ENCODE measurements around the gene SERPINA1.

The SERPINA1 gene

GRCh38 chr14:94345344-94346064 is 42.9 kb downstream of the SERPINA1 start:
- no peak for DNase-seq

GRCh38 chr14:94344389-94344788 is 44.0 kb downstream of the SERPINA1 start:
- DNase-seq = no peak

GRCh38 chr14:94343238-94344005 is 45.0 kb downstream of the SERPINA1 start:
- no peak for DNase-seq

- no peak for DNase-seq
Observed at GRCh38 chr14:94342334-94342934, 46.0 kb downstream of the SERPINA1 start.

DNA sequence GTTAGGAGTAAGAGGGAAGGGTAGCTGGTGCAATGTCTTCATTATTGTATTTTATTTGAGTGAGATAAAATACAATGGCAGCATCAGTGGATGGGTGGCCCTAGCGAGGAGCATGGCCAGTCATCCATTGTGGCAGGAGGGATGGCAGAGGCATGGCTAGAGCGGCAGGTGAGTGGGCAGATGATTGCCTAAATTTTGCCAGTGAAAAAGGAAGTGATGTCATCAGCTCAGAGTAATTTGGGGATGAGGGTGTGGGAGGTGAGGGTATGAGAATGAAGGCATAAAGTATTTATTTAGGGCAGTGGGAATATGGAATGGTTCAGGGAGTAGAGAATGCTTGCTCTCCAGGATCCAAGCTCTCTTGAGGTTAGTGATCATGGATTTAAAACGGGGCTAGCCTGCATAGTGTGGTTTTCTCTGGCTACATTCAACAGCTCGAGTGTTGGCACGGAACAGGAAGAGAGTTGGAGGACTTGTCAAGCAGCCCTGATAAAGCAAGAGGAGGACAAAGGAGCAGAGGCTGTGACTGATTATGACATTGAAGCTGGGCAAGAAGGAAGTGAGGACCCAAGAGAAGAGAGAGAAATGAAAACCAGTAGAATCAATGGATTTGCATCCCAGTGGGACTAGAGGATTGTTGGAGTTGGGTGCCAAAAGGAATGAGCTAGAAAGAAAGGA is 46.6 kb downstream of the SERPINA1 start:
- DNase-seq = no peak

GRCh38 chr14:94340533-94340932 is 47.9 kb downstream of the SERPINA1 start:
- no peak for DNase-seq

DNA sequence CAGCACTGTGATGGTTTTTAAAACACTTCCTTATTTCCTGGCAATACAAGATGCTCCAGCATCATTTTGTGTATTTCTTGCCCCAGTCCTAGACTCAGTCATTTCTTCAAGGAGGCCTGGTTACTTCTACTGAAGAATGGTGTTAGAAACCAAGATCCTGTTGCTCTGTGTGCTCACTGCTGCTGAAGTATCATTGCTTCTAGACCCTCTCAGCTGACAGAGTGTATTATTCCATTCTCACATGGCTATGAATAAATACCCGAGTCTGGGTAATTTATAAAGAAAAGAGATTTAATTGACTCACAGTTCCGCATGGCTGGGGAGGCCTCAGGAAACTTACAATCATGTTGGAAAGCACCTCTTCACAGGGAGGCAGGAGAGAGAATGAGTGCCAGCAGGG is 50.4 kb downstream of the SERPINA1 start:
- no peak for DNase-seq

DNA sequence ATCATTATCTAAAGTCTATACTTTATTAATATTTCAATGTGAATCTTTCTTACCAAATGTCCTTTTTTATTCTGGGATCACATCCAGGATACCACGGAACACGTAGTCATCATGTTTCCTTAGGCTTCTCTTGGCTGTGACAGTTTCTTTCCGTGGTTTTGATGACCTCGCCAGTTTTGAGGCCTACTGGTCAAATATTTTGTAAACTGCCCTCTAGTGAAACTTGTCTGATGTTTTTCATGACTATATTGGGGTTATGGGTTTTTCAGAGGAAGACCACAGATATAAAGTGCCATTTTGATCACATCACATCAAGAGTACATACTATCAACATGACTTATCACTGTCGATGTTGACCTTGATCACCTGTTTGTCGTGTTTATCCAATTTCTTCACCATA is 51.1 kb downstream of the SERPINA1 start:
- DNase-seq = no peak

DNA sequence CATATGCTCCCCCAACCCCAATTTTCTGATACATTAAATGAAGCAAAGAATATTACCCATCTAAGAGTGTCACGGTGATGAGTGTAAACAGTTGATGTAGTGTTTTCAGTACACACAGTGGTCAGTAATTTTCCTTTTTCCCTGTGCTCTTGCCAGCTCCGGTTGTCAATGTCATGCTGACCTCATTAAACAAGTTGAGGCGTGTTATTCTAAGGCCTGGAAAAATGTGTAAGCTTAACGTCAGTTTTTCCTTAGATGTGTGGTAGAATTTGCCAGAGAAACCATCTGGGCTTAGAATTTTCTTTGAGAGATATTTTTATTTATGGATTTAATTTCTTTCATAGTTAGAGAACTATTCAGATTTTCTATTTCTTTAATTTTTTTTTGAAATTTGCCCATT is 53.5 kb downstream of the SERPINA1 start:
- no peak for DNase-seq

GRCh38 chr14:94332587-94332986 is 55.8 kb downstream of the SERPINA1 start:
- no peak for DNase-seq

- no peak for DNase-seq
Observed at GRCh38 chr14:94332063-94332583, 56.3 kb downstream of the SERPINA1 start.

- DNase-seq = no peak
Observed at GRCh38 chr14:94331462-94331861, 56.9 kb downstream of the SERPINA1 start.

DNA sequence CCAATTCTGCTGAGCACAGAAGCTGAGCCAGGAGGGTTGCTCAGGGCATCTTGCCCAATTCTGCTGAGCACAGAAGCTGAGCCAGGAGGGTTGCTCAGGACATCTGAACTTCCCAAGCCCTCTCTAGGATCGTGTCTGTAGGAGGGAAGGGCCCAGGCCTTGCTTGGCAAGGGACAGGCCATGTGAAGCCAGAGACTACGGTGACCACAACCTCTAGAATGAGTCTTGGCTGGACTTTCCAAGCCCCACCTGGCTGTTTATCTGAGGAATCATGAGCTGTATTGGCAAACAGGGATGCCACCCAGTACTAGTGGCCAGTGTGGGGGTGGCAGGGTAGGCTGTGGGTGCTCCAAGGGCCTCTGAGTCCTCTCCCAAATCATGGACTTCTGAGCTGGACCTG is 57.5 kb downstream of the SERPINA1 start:
- no peak for DNase-seq

DNA sequence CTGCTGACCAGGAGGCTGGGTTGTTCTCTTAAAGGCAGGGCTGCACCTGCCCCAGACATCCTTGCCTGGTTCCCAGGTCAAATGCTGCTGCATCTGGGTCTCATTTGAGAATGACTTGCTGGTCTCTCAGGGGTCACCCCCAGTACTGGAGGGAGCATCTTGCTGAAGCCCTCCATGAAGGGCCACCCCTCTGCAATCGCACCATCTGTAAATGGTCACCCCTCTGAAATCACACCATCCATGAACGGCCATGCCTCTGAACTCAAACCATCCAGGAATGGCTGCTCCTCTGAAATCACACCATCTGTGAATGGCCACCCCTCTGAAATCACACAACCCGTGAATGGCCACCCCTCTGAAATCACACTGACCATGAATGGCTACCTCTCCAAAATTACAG is 58.0 kb downstream of the SERPINA1 start:
- no peak for DNase-seq

GRCh38 chr14:94329857-94330256 is 58.5 kb downstream of the SERPINA1 start:
- no peak for DNase-seq

- no peak for DNase-seq
Observed at GRCh38 chr14:94328196-94328595, 60.2 kb downstream of the SERPINA1 start.

All from NCI-H2227 treated with DMSO at 0.1 percent for 48 hours (cell line).